ENCODE results near the gene STIM1.

The STIM1 gene

DNA sequence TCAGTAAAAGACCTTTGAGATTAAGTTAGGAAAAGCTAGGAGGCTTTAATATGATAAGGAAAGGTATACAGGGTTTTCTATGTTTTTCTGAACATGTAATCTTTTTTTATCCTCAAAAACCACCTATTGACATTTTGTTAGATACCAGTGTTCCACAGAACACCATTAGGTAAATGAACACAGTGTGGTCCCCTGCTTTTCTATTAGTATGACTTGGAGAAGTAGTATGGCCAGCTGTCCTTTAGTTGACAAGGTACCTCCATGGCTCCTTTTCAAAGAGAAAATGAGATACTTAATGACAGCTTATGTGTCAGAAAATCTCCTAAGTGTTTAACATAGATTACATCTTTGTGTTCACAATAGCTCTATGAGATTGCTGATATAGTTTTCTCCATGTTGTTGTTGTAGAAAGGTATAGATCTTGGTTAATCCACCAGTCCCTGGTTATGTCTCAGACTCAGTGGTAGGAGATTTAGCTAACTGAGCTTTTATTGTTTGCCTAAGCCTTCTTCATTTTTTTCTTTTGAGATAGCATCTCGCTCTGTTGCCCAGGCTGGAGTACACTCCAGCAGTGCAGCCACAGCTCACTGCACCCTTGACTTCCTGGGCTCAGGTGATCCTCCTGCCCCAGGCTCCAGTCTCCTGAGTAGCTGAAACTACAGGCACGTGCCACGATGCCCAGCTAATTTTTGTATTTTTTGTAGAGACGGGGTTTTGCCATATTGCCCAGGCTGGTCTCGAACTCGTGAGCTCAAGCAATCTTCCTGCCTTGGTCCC lies 46.0 kb downstream of the STIM1 start:
- H3K4ac ChIP-seq (ENCODE audit: low read depth, low read length) = no peak overlapping the region
- no peaks in the 10 kb centered on the region for H3K79me2 ChIP-seq (ENCODE audit: control insufficient read depth, insufficient read depth, low read length)
- DNase-seq = no peak
- no peak overlapping the region for H3K23ac ChIP-seq (ENCODE audit: low read length)
- no peak overlapping the region for H2BK5ac ChIP-seq (ENCODE audit: low read length)
- no peak overlapping the region for H3K27ac ChIP-seq (ENCODE audit: low read depth, low read length)
- H3K56ac ChIP-seq (ENCODE audit: low read length) = no peak overlapping the region
- no peaks in the 10 kb centered on the region for H3K36me3 ChIP-seq (ENCODE audit: control insufficient read depth, insufficient read depth, low read length)
- H4K5ac ChIP-seq (ENCODE audit: low read length) = no peak overlapping the region
- no peak overlapping the region for H2BK120ac ChIP-seq (ENCODE audit: low read depth, low read length)
- no peak overlapping the region for H4K8ac ChIP-seq (ENCODE audit: low read depth, low read length)
- H3K27me3 ChIP-seq (ENCODE audit: insufficient read depth, low read length, poor library complexity) = no peaks in the 10 kb centered on the region
- H2BK15ac ChIP-seq (replicated peaks; ENCODE audit: low read depth) = no peak overlapping the region
- H3K9ac ChIP-seq (ENCODE audit: low read length) = no peak overlapping the region
- WGBS (ENCODE audit: extremely low coverage, insufficient coverage, low lambda C conversion rate) = no CpG with 5 or more reads among the region's 6 CpGs
- no peaks in the 10 kb centered on the region for H3K79me1 ChIP-seq (ENCODE audit: low read length)
- no peak overlapping the region for H2AK5ac ChIP-seq (ENCODE audit: low read length)
- H3K4me3 ChIP-seq (ENCODE audit: low read length) = no peak overlapping the region
- H3K4me2 ChIP-seq (ENCODE audit: low read length) = no peak overlapping the region
- no peak overlapping the region for H3K18ac ChIP-seq (ENCODE audit: low read length)
- no peaks in the 10 kb centered on the region for H3K4me1 ChIP-seq (ENCODE audit: control insufficient read depth, low read depth, low read length)

GRCh38 chr11:3902441-3902840 lies 47.0 kb downstream of the STIM1 start:
- no peaks in the 10 kb centered on the region for H3K79me2 ChIP-seq (ENCODE audit: control insufficient read depth, insufficient read depth, low read length)
- H3K4me2 ChIP-seq (ENCODE audit: low read length) = no peak overlapping the region
- no peak overlapping the region for H2AK5ac ChIP-seq (ENCODE audit: low read length)
- H3K9ac ChIP-seq (ENCODE audit: low read length) = no peak overlapping the region
- no peak overlapping the region for H2BK15ac ChIP-seq (replicated peaks; ENCODE audit: low read depth)
- no peaks in the 10 kb centered on the region for H3K79me1 ChIP-seq (ENCODE audit: low read length)
- no peak overlapping the region for H3K4me3 ChIP-seq (ENCODE audit: low read length)
- no peak overlapping the region for H2BK5ac ChIP-seq (ENCODE audit: low read length)
- H3K4me1 ChIP-seq (ENCODE audit: control insufficient read depth, low read depth, low read length) = no peaks in the 10 kb centered on the region
- WGBS (ENCODE audit: extremely low coverage, insufficient coverage, low lambda C conversion rate) = no CpG with 5 or more reads among the region's 7 CpGs
- no peak overlapping the region for H4K8ac ChIP-seq (ENCODE audit: low read depth, low read length)
- H3K23ac ChIP-seq (ENCODE audit: low read length) = no peak overlapping the region
- DNase-seq = no peak
- H3K36me3 ChIP-seq (ENCODE audit: control insufficient read depth, insufficient read depth, low read length) = no peaks in the 10 kb centered on the region
- no peak overlapping the region for H4K5ac ChIP-seq (ENCODE audit: low read length)
- no peak overlapping the region for H3K4ac ChIP-seq (ENCODE audit: low read depth, low read length)
- H3K27ac ChIP-seq (ENCODE audit: low read depth, low read length) = no peak overlapping the region
- H3K56ac ChIP-seq (ENCODE audit: low read length) = no peak overlapping the region
- H2BK120ac ChIP-seq (ENCODE audit: low read depth, low read length) = no peak overlapping the region
- H3K18ac ChIP-seq (ENCODE audit: low read length) = no peak overlapping the region
- no peaks in the 10 kb centered on the region for H3K27me3 ChIP-seq (ENCODE audit: insufficient read depth, low read length, poor library complexity)

- no peak for DNase-seq
- Histone ChIP-seq H3K4me3 (ENCODE audit: low read length) (no peak overlapping the region), H3K9ac (ENCODE audit: low read length) (no peak overlapping the region), H2BK15ac (replicated peaks; ENCODE audit: low read depth) (no peak overlapping the region), H3K23ac (ENCODE audit: low read length) (no peak overlapping the region), H2BK120ac (ENCODE audit: low read depth, low read length) (no peak overlapping the region), H3K4me2 (ENCODE audit: low read length) (no peak overlapping the region), H3K79me2 (ENCODE audit: control insufficient read depth, insufficient read depth, low read length) (no peaks in the 10 kb centered on the region), H3K27me3 (ENCODE audit: insufficient read depth, low read length, poor library complexity) (no peaks in the 10 kb centered on the region), H2BK5ac (ENCODE audit: low read length) (no peak overlapping the region), H3K27ac (ENCODE audit: low read depth, low read length) (no peak overlapping the region), H3K4me1 (ENCODE audit: control insufficient read depth, low read depth, low read length) (no peaks in the 10 kb centered on the region), H4K5ac (ENCODE audit: low read length) (no peak overlapping the region), H3K56ac (ENCODE audit: low read length) (no peak overlapping the region), H3K4ac (ENCODE audit: low read depth, low read length) (no peak overlapping the region), H4K8ac (ENCODE audit: low read depth, low read length) (no peak overlapping the region), H3K36me3 (ENCODE audit: control insufficient read depth, insufficient read depth, low read length) (no peaks in the 10 kb centered on the region), H3K18ac (ENCODE audit: low read length) (no peak overlapping the region), H3K79me1 (ENCODE audit: low read length) (no peaks in the 10 kb centered on the region), H2AK5ac (ENCODE audit: low read length) (no peak overlapping the region)
- WGBS (ENCODE audit: extremely low coverage, insufficient coverage, low lambda C conversion rate) = no CpG with 5 or more reads among the region's 1 CpG
These were observed 47.9 kb downstream of the STIM1 start for GRCh38 chr11:3903207-3903896.

DNA sequence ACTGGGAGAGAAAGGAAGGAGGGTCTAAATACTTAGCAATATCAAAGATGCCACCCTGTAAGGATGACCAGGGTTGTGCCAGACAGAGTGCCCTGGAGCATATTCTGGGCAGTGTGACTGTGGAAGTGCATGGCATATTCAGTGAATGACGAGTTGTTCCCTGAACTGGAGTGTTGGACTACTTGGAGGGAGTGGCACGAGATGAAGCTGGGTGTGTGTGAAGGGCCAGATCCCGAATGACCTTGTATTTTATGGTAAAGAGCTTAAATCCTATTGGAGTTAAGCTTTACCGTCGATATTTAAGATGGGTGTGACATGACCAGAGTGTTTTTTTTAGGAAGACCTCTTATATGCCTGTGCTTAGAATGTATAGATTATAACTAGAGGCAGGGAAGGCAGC lies 48.8 kb downstream of the STIM1 start:
- H3K4ac ChIP-seq (ENCODE audit: low read depth, low read length) = no peak overlapping the region
- no peak overlapping the region for H4K5ac ChIP-seq (ENCODE audit: low read length)
- DNase-seq = no peak
- no peak overlapping the region for H3K27ac ChIP-seq (ENCODE audit: low read depth, low read length)
- no CpG with 5 or more reads among the region's 5 CpGs for WGBS (ENCODE audit: extremely low coverage, insufficient coverage, low lambda C conversion rate)
- no peaks in the 10 kb centered on the region for H3K79me1 ChIP-seq (ENCODE audit: low read length)
- no peak overlapping the region for H2BK120ac ChIP-seq (ENCODE audit: low read depth, low read length)
- no peak overlapping the region for H2BK15ac ChIP-seq (replicated peaks; ENCODE audit: low read depth)
- H3K36me3 ChIP-seq (ENCODE audit: control insufficient read depth, insufficient read depth, low read length) = no peaks in the 10 kb centered on the region
- no peak overlapping the region for H3K23ac ChIP-seq (ENCODE audit: low read length)
- H2BK5ac ChIP-seq (ENCODE audit: low read length) = no peak overlapping the region
- H3K56ac ChIP-seq (ENCODE audit: low read length) = no peak overlapping the region
- H4K8ac ChIP-seq (ENCODE audit: low read depth, low read length) = no peak overlapping the region
- no peaks in the 10 kb centered on the region for H3K27me3 ChIP-seq (ENCODE audit: insufficient read depth, low read length, poor library complexity)
- no peak overlapping the region for H3K4me2 ChIP-seq (ENCODE audit: low read length)
- H3K9ac ChIP-seq (ENCODE audit: low read length) = no peak overlapping the region
- H3K4me1 ChIP-seq (ENCODE audit: control insufficient read depth, low read depth, low read length) = no peaks in the 10 kb centered on the region
- no peak overlapping the region for H3K18ac ChIP-seq (ENCODE audit: low read length)
- H2AK5ac ChIP-seq (ENCODE audit: low read length) = no peak overlapping the region
- H3K4me3 ChIP-seq (ENCODE audit: low read length) = no peak overlapping the region
- H3K79me2 ChIP-seq (ENCODE audit: control insufficient read depth, insufficient read depth, low read length) = no peaks in the 10 kb centered on the region

DNA sequence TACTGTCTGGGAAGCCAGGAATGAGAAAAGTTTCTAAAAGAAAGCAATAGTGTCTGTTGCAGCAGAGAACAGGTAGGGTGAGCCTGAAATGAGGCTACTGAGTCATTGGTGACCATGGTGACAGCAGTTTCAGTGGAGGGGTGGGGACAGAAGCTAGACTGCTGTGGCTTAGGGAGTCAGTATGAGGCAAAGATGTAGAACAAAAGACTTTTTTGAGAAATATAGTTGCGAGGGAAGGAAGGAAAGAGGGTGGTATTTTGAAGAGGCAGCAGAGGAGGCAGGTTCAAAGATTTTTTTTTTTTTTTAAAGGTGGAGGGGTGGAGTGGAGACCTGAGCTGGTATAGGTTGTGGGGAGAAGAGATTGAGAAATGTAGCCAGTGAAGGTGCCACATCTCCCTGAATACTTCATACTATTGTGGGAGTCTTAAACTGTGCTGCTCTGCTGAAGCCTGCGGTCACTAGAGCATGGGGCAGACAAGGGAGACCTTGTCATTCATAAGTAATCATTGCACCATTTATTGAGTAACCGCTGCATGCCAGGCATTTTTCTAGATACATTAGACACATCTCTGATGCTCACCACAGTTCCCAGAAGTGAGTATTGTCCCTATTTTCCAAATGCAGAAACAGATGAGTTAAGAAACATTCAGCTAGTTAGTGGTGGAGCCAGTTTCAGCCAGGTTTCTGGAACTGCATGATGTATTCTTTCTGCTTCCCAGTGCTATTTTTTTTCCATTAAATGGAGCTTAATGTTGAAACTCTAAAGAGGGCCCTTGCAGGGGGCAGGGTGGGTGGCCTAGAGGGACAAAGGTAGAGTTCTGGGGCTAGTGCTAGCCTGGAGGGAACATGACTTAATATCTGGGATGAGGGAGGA lies 49.9 kb downstream of the STIM1 start:
- no peaks in the 10 kb centered on the region for H3K79me2 ChIP-seq (ENCODE audit: control insufficient read depth, insufficient read depth, low read length)
- no peak overlapping the region for H3K4me2 ChIP-seq (ENCODE audit: low read length)
- H2BK15ac ChIP-seq (replicated peaks; ENCODE audit: low read depth) = no peak overlapping the region
- H3K27me3 ChIP-seq (ENCODE audit: insufficient read depth, low read length, poor library complexity) = no peaks in the 10 kb centered on the region
- 100% methylated on average over 1 of the region's 3 CpGs for WGBS (ENCODE audit: extremely low coverage, insufficient coverage, low lambda C conversion rate)
- H3K36me3 ChIP-seq (ENCODE audit: control insufficient read depth, insufficient read depth, low read length) = no peaks in the 10 kb centered on the region
- no peak overlapping the region for H3K56ac ChIP-seq (ENCODE audit: low read length)
- no peak overlapping the region for H3K9ac ChIP-seq (ENCODE audit: low read length)
- H3K79me1 ChIP-seq (ENCODE audit: low read length) = no peaks in the 10 kb centered on the region
- H3K18ac ChIP-seq (ENCODE audit: low read length) = no peak overlapping the region
- no peak overlapping the region for H2BK120ac ChIP-seq (ENCODE audit: low read depth, low read length)
- H3K27ac ChIP-seq (ENCODE audit: low read depth, low read length) = no peak overlapping the region
- H3K4ac ChIP-seq (ENCODE audit: low read depth, low read length) = no peak overlapping the region
- H4K5ac ChIP-seq (ENCODE audit: low read length) = no peak overlapping the region
- no peaks in the 10 kb centered on the region for H3K4me1 ChIP-seq (ENCODE audit: control insufficient read depth, low read depth, low read length)
- no peak overlapping the region for H4K8ac ChIP-seq (ENCODE audit: low read depth, low read length)
- no peak overlapping the region for H3K4me3 ChIP-seq (ENCODE audit: low read length)
- no peak overlapping the region for H3K23ac ChIP-seq (ENCODE audit: low read length)
- no peak overlapping the region for H2BK5ac ChIP-seq (ENCODE audit: low read length)
- peak; percentile 34 for DNase-seq
- no peak overlapping the region for H2AK5ac ChIP-seq (ENCODE audit: low read length)

Data from mesendoderm (in vitro differentiated cells).